Endodermal cell (in vitro differentiated cells): ENCODE data around the gene CD2. TPM values are rescaled to one million over a fixed set of nuclear protein-coding genes. Genes with fewer than 3 reads are reported as not detected.

ENCODE experiments used
- DNase-seq: peaks from one replicate; pipeline ENCODE4 v3.0.0-alpha.2; 2017
- H3K27ac ChIP-seq: 2 replicates; pipeline ENCODE4 v1.5.1; 2013; ENCODE audit warnings: mild to moderate bottlenecking, low read depth, low read length, moderate library complexity
- H3K27me3 ChIP-seq: 2 replicates; pipeline ENCODE4 v1.6.1; 2013; ENCODE audit warnings: mild to moderate bottlenecking, low read length, moderate library complexity; ENCODE audit not compliant: insufficient read depth, control insufficient read depth, poor library complexity, severe bottlenecking
- H3K36me3 ChIP-seq: 2 replicates; pipeline ENCODE4 v1.7.0; 2013; ENCODE audit warnings: mild to moderate bottlenecking, low read length, moderate library complexity; ENCODE audit not compliant: control insufficient read depth, insufficient read depth
- H3K4me1 ChIP-seq: one replicate; pipeline ENCODE4 v1.7.0; 2013; ENCODE audit warnings: low read length; ENCODE audit not compliant: control insufficient read depth, insufficient read depth
- H3K4me3 ChIP-seq: 2 replicates; pipeline ENCODE4 v1.5.1; 2013; ENCODE audit warnings: mild to moderate bottlenecking, low read length, moderate library complexity
- H3K9ac ChIP-seq: 2 replicates; pipeline ENCODE4 v1.6.1; 2013; ENCODE audit warnings: mild to moderate bottlenecking, low read length, moderate library complexity; ENCODE audit not compliant: poor library complexity, severe bottlenecking; ENCODE audit errors: extremely low read depth
- H3K9me3 ChIP-seq: 2 replicates; pipeline ENCODE4 v1.6.1; 2013; ENCODE audit warnings: mild to moderate bottlenecking, low read length, moderate library complexity; ENCODE audit not compliant: control insufficient read depth
- H3K27ac Mint-ChIP-seq: 2 replicates; pipeline ENCODE4 v1.8.0; 2020; ENCODE audit warnings: mixed read lengths
- H3K27me3 Mint-ChIP-seq: 2 replicates; pipeline ENCODE4 v1.8.0; 2021; ENCODE audit warnings: mild to moderate bottlenecking, mixed read lengths; ENCODE audit not compliant: insufficient read depth
- H3K36me3 Mint-ChIP-seq: 2 replicates; pipeline ENCODE4 v1.8.0; 2020; ENCODE audit warnings: low read depth, mixed read lengths
- H3K4me1 Mint-ChIP-seq: 2 replicates; pipeline ENCODE4 v1.8.0; 2020; ENCODE audit warnings: mixed read lengths
- H3K4me3 Mint-ChIP-seq: 2 replicates; pipeline ENCODE4 v1.8.0; 2020; ENCODE audit warnings: mild to moderate bottlenecking, moderate library complexity, mixed read lengths
- H3K9me3 Mint-ChIP-seq: 2 replicates; pipeline ENCODE4 v1.8.0; 2020; ENCODE audit warnings: mild to moderate bottlenecking, mixed read lengths
- CTCF ChIP-seq: fragments of 200-600 bp; sonication (generic); conservative IDR thresholded peaks from 2 replicates; pipeline ENCODE4 v1.5.0; 2021; ENCODE audit warnings: antibody characterized with exemption, mild to moderate bottlenecking
- WGBS, 2 experiments: methylation state at CpG; one replicate each; pipeline versions ENCODE4 v1.1.5 to v1.1.7; 2013; ENCODE audit warnings: missing lambda C conversion rate in 2 of 2, mixed read lengths in 1 of 2; ENCODE audit not compliant: insufficient coverage in 1 of 2, insufficient read length in 1 of 2; 5-methylcytosine and 5-hydroxymethylcytosine counted together
- total RNA-seq, 2 donors: library from RNA; stranded (reverse); fragmentation: NEBNext Ultra II Directional in 1 of 2; extraction: Animal tissue kit (Norgen Biotek cat#: 25700) in 1 of 2; gene quantifications; 2 replicates in 1 of 2; 3 replicates in 1 of 2; pipeline ENCODE4 v1.2.1, GENCODE V29; 2021

The CD2 gene
- total RNA-seq, 2 donors from 2014 or later = not detected

GRCh38 chr1:116763787-116764465 is 9.7 kb downstream of the CD2 start:
- H3K4me1 ChIP-seq = peaks cover 5% of the 10 kb centered on the region
- H3K36me3 ChIP-seq = no peaks in the 10 kb centered on the region
- H3K9ac ChIP-seq = no peak overlapping the region
- H3K27ac Mint-ChIP-seq = no peak overlapping the region
- peak; percentile 79 for TF ChIP-seq CTCF
- H3K4me3 Mint-ChIP-seq = no peak overlapping the region
- H3K9me3 Mint-ChIP-seq = no peaks in the 10 kb centered on the region
- no peaks in the 10 kb centered on the region for H3K9me3 ChIP-seq
- H3K4me1 Mint-ChIP-seq = peaks cover 7% of the 10 kb centered on the region
- no peak overlapping the region for H3K4me3 ChIP-seq
- peak overlapping the region; percentile 78 for H3K27ac ChIP-seq
- no peaks in the 10 kb centered on the region for H3K36me3 Mint-ChIP-seq
- no peaks in the 10 kb centered on the region for H3K27me3 ChIP-seq
- peak; percentile 82 for DNase-seq
- 91 to 96% methylated on average over 7 to 11 of the region's 11 CpGs for WGBS, 2 experiments
- no peaks in the 10 kb centered on the region for H3K27me3 Mint-ChIP-seq

DNA sequence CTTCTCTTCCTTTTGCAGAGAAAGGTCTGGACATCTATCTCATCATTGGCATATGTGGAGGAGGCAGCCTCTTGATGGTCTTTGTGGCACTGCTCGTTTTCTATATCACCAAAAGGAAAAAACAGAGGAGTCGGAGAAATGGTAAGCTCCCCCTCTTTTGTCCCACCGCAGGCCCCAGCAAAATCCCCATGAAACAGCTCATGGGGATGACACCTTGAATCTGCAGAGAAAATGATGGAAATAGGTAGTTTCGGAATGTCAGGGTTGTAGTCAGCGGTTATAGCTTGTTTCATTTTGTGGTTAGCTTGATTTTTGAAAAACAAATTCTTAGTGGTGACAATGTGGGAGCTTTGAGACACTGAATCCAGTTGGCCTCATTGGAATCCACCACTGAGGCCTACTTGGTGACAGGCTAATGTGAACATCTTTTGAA is 10.3 kb downstream of the CD2 start:
- no peaks in the 10 kb centered on the region for H3K27me3 ChIP-seq
- no peaks in the 10 kb centered on the region for H3K36me3 Mint-ChIP-seq
- peaks cover 7% of the 10 kb centered on the region for H3K4me1 Mint-ChIP-seq
- no peak overlapping the region for H3K9ac ChIP-seq
- TF ChIP-seq CTCF = peak; percentile 19
- H3K9me3 ChIP-seq = no peaks in the 10 kb centered on the region
- no peak overlapping the region for H3K27ac Mint-ChIP-seq
- peaks cover 5% of the 10 kb centered on the region for H3K4me1 ChIP-seq
- no peak overlapping the region for H3K4me3 Mint-ChIP-seq
- 88 to 100% methylated on average over 5 of the region's 5 CpGs for WGBS, 2 experiments
- DNase-seq = no peak
- H3K9me3 Mint-ChIP-seq = no peaks in the 10 kb centered on the region
- no peak overlapping the region for H3K27ac ChIP-seq
- H3K4me3 ChIP-seq = no peak overlapping the region
- no peaks in the 10 kb centered on the region for H3K27me3 Mint-ChIP-seq
- H3K36me3 ChIP-seq = no peaks in the 10 kb centered on the region

- TF ChIP-seq CTCF = no peak
- Histone ChIP-seq H3K9ac (no peak overlapping the region), H3K9me3 (no peaks in the 10 kb centered on the region), H3K27ac (no peak overlapping the region), H3K36me3 (no peaks in the 10 kb centered on the region), H3K27me3 (no peaks in the 10 kb centered on the region), H3K4me3 (no peak overlapping the region), H3K4me1 (peaks cover 5% of the 10 kb centered on the region)
- WGBS, 2 experiments = 94 to 97% methylated on average over 12 to 15 of the region's 15 CpGs
- Mint-ChIP-seq H3K27me3 (no peaks in the 10 kb centered on the region), H3K36me3 (no peaks in the 10 kb centered on the region), H3K9me3 (no peaks in the 10 kb centered on the region), H3K4me3 (no peak overlapping the region), H3K4me1 (peaks cover 7% of the 10 kb centered on the region), H3K27ac (no peak overlapping the region)
- no peak for DNase-seq
Measured at GRCh38 chr1:116764906-116765862, 11.0 kb downstream of the CD2 start.
